Measurements from ENCODE around the gene KCNMA1.
A peak's percentile ranks its signal among the peaks of the same experiment; 100 is the strongest.
"Not testable (repeated sequence)": the region's sequence is repeated elsewhere in the genome, so short reads cannot be mapped to it uniquely, and the experiment has no call there.

The KCNMA1 gene

GRCh38 chr10:77661100-77661499, 23.5 kb upstream of the KCNMA1 start:
- DNase-seq, result no peak

GRCh38 chr10:77659046-77659670, 21.6 kb upstream of the KCNMA1 start:
- DNase-seq, result not testable (repeated sequence)

GRCh38 chr10:77653210-77653609, 15.6 kb upstream of the KCNMA1 start:
- no peak for DNase-seq

- no peak for DNase-seq
Measured at GRCh38 chr10:77649333-77650331, 12.0 kb upstream of the KCNMA1 start.

GRCh38 chr10:77648472-77648871, 10.9 kb upstream of the KCNMA1 start:
- no peak for DNase-seq

GRCh38 chr10:77647543-77648293, 10.1 kb upstream of the KCNMA1 start:
- DNase-seq, result no peak

GRCh38 chr10:77644557-77645243, 7.1 kb upstream of the KCNMA1 start:
- DNase-seq, result no peak

- DNase-seq, result peak; percentile 88 to 95
Measured at GRCh38 chr10:77643795-77644468, 6.3 kb upstream of the KCNMA1 start.

- peak; percentile 84 to 91 for DNase-seq
Measured at GRCh38 chr10:77641788-77642397, 4.3 kb upstream of the KCNMA1 start.

GRCh38 chr10:77641344-77641743, 3.7 kb upstream of the KCNMA1 start:
- no peak for DNase-seq

GRCh38 chr10:77640167-77640566, 2.6 kb upstream of the KCNMA1 start:
- DNase-seq, result no peak

- DNase-seq, result no peak
Measured at GRCh38 chr10:77639756-77640155, 2.1 kb upstream of the KCNMA1 start.

GRCh38 chr10:77638321-77639101, 903 bp upstream of the KCNMA1 start:
- DNase-seq, result no peak

- no peak for DNase-seq
Measured at GRCh38 chr10:77636967-77637531, 559 bp downstream of the KCNMA1 start.

- DNase-seq, result no peak
Measured at GRCh38 chr10:77636282-77636966, 1.2 kb downstream of the KCNMA1 start.

GRCh38 chr10:77635402-77636227, 2.0 kb downstream of the KCNMA1 start:
- no peak for DNase-seq

GRCh38 chr10:77634939-77635338, 2.7 kb downstream of the KCNMA1 start:
- no peak for DNase-seq

- DNase-seq, result no peak
Measured at GRCh38 chr10:77633376-77633775, 4.2 kb downstream of the KCNMA1 start.

GRCh38 chr10:77631241-77631640, 6.4 kb downstream of the KCNMA1 start:
- DNase-seq, result no peak
